C4-2B (cell line): ENCODE results near the gene GDPD3.

ENCODE experiments used
- CTCF ChIP-seq: fragments of 450-650 bp; conservative IDR thresholded peaks from 2 replicates; pipeline ENCODE4 v1.5.1; 2017; ENCODE audit warnings: mild to moderate bottlenecking
- ZFX ChIP-seq: fragments of 450-650 bp; IDR thresholded peaks from 2 replicates; pipeline ENCODE4 v1.6.1; 2017

- no peak for TF ChIP-seq CTCF
- TF ChIP-seq ZFX = no peak
Observed at GRCh38 chr16:30122604-30123160, 9.3 kb upstream of the GDPD3 start.
